DOHH2 (cell line): Measurements from ENCODE around the gene DNAJC11.

Experiments used
- EZH2phosphoT487 ChIP-seq: fragments of 200-600 bp; sonication (generic); IDR thresholded peaks from 2 replicates; pipeline ENCODE4 v1.6.1; 2017; ENCODE audit warnings: borderline replicate concordance, mild to moderate bottlenecking, antibody characterized with exemption, low read length, moderate library complexity, mixed read lengths
- TF ChIP-seq, protein P1 (sequence below): fragments of 200-600 bp; sonication (generic); IDR thresholded peaks from one replicate; pipeline ENCODE4 v1.5.1; 2014; ENCODE audit warnings: antibody characterized with exemption, mild to moderate bottlenecking, low read depth, low read length; ENCODE audit not compliant: poor library complexity, severe bottlenecking

DNA sequence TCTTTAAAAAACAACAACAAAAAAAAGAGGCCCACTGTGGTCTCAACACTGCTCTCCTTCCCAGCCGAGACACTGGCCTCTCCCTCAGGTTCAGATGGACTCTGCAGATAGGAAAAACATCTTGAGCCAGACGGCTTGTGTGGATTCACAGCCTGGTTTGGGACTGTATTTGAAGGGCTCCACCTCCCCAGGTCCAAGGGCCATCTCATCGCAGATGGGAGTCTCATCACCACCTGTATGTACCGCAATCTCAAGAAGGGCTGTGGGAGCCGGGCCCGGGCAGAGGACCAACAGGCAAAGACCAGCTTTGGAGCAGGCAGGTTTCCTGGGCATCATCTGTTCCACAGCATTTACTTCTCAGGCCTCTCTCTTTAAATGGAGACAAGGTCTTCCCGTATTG is 111.6 kb downstream of the DNAJC11 start:
- TF ChIP-seq, protein P1, sequence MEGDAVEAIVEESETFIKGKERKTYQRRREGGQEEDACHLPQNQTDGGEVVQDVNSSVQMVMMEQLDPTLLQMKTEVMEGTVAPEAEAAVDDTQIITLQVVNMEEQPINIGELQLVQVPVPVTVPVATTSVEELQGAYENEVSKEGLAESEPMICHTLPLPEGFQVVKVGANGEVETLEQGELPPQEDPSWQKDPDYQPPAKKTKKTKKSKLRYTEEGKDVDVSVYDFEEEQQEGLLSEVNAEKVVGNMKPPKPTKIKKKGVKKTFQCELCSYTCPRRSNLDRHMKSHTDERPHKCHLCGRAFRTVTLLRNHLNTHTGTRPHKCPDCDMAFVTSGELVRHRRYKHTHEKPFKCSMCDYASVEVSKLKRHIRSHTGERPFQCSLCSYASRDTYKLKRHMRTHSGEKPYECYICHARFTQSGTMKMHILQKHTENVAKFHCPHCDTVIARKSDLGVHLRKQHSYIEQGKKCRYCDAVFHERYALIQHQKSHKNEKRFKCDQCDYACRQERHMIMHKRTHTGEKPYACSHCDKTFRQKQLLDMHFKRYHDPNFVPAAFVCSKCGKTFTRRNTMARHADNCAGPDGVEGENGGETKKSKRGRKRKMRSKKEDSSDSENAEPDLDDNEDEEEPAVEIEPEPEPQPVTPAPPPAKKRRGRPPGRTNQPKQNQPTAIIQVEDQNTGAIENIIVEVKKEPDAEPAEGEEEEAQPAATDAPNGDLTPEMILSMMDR, result no peak
- TF ChIP-seq EZH2phosphoT487, result no peak
